B cell (primary cell): Measurements from ENCODE around the gene KCNJ4. TPM values are rescaled to one million over a fixed set of nuclear protein-coding genes. Genes with fewer than 3 reads are reported as not detected.

Experiments
- ATAC-seq: fragments of 200-7000 bp; cut with Tn5 transposase; one replicate; pipeline ENCODE4 v1.10.0; 2021; ENCODE audit warnings: low read depth, mild to moderate bottlenecking, moderate number of reproducible peaks, moderate library complexity
- CTCF ChIA-PET: fragments of 350-600 bp; sonication (Branson Sonifier 250); formaldehyde crosslinking; loops from one replicate; lab custom pipeline; 2021; ENCODE audit warnings: antibody characterized with exemption, inconsistent platforms; lab: Charles Lee
- POLR2A ChIA-PET: fragments of 350-600 bp; sonication (Branson Sonifier 250); formaldehyde crosslinking; loops from one replicate; lab custom pipeline; 2021; ENCODE audit warnings: antibody characterized with exemption; lab: Charles Lee
- DNase-seq: peaks from one replicate; pipeline ENCODE4 v3.0.0; 2013
- H2AFZ ChIP-seq: 2 replicates; pipeline ENCODE4 v1.6.1; 2012; ENCODE audit warnings: mild to moderate bottlenecking, low read depth, low read length; ENCODE audit not compliant: insufficient read depth, poor library complexity, severe bottlenecking
- H3K27ac ChIP-seq, 2 donors: 1 replicate in 1 of 2; 2 replicates in 1 of 2; pipeline ENCODE4 v1.5.1; 2012 to 2013; ENCODE audit warnings: low read length in 2 of 2, mild to moderate bottlenecking in 2 of 2, moderate library complexity in 1 of 2
- H3K27me3 ChIP-seq, 4 experiments: fragments of 200-600 bp in 1 of 4; sonication (generic) in 1 of 4; replicated peaks in 1 of 4; 1 replicate in 2 of 4; 2 replicates in 2 of 4; pipeline versions ENCODE4 v1.6.1 to v1.7.0; 2013 to 2016; ENCODE audit warnings: low read length in 3 of 4, mild to moderate bottlenecking in 2 of 4, mixed read lengths in 1 of 4, moderate library complexity in 1 of 4; ENCODE audit not compliant: insufficient read depth in 4 of 4, control insufficient read depth in 3 of 4; ENCODE audit errors: control extremely low read depth in 1 of 4
- H3K36me3 ChIP-seq, 2 experiments: replicated peaks in 1 of 2; 1 replicate in 1 of 2; 2 replicates in 1 of 2; pipeline versions ENCODE4 v1.6.1 to v1.7.1; 2013; ENCODE audit warnings: low read length in 1 of 2; ENCODE audit not compliant: insufficient read depth in 2 of 2, control insufficient read depth in 1 of 2; ENCODE audit errors: control extremely low read depth in 1 of 2, extremely low read depth in 1 of 2
- H3K4me1 ChIP-seq, 2 donors: fragments of 200-600 bp in 1 of 2; sonication (generic) in 1 of 2; 1 replicate in 1 of 2; 2 replicates in 1 of 2; pipeline versions ENCODE4 v1.5.1 to v1.6.1; 2013 to 2017; ENCODE audit warnings: low read length in 2 of 2; ENCODE audit not compliant: control insufficient read depth in 2 of 2, insufficient read depth in 2 of 2
- H3K4me2 ChIP-seq: replicated peaks from 2 replicates; pipeline ENCODE3; 2012; ENCODE audit warnings: mild to moderate bottlenecking, low read depth, low read length; ENCODE audit not compliant: poor library complexity, severe bottlenecking
- H3K4me3 ChIP-seq, 5 experiments: fragments of 200-600 bp in 1 of 5; sonication (generic) in 1 of 5; 1 replicate in 3 of 5; 2 replicates in 2 of 5; pipeline versions ENCODE4 v1.5.1 to v1.7.0; 2011 to 2016; ENCODE audit warnings: low read length in 4 of 5, mild to moderate bottlenecking in 4 of 5, low read depth in 2 of 5, control low read depth in 1 of 5, moderate library complexity in 1 of 5; ENCODE audit not compliant: insufficient read depth in 1 of 5; ENCODE audit errors: control extremely low read depth in 1 of 5, extremely low read depth in 1 of 5
- H3K79me2 ChIP-seq: fragments of 200-600 bp; sonication (generic); one replicate; pipeline ENCODE4 v1.6.0; 2016; ENCODE audit warnings: low read length; ENCODE audit not compliant: control insufficient read depth, insufficient read depth
- H3K9ac ChIP-seq: fragments of 200-600 bp; sonication (generic); 2 replicates; pipeline ENCODE4 v1.6.1; 2017; ENCODE audit warnings: mild to moderate bottlenecking, low read length, moderate library complexity
- H3K9me3 ChIP-seq, 3 donors: one replicate each; pipeline versions ENCODE4 v1.6.1 to v1.7.1; 2013; ENCODE audit warnings: low read length in 2 of 3; ENCODE audit not compliant: control insufficient read depth in 2 of 3, insufficient read depth in 1 of 3; ENCODE audit errors: control extremely low read depth in 1 of 3
- H4K20me1 ChIP-seq: 2 replicates; pipeline ENCODE4 v1.6.0; 2012; ENCODE audit warnings: mild to moderate bottlenecking, low read length; ENCODE audit not compliant: insufficient read depth, control insufficient read depth, poor library complexity, severe bottlenecking
- H3K27ac Mint-ChIP-seq: one replicate; pipeline ENCODE4 v1.8.0; 2021; ENCODE audit warnings: mixed read lengths
- H3K27me3 Mint-ChIP-seq: one replicate; pipeline ENCODE4 v1.8.0; 2021; ENCODE audit warnings: mixed read lengths
- H3K4me1 Mint-ChIP-seq: one replicate; pipeline ENCODE4 v1.8.0; 2021; ENCODE audit warnings: mixed read lengths
- H3K4me3 Mint-ChIP-seq: one replicate; pipeline ENCODE4 v1.8.0; 2021; ENCODE audit warnings: mixed read lengths
- H3K9me3 Mint-ChIP-seq: one replicate; pipeline ENCODE4 v1.8.0; 2022; ENCODE audit warnings: mixed read lengths; ENCODE audit not compliant: insufficient read depth
- CTCF ChIP-seq: fragments of 200-600 bp; IDR thresholded peaks from one replicate; pipeline ENCODE4 v1.8.0; 2022; ENCODE audit warnings: antibody characterized with exemption, mild to moderate bottlenecking
- EZH2 ChIP-seq: IDR thresholded peaks from 2 replicates; pipeline ENCODE4 v1.6.1; 2012; ENCODE audit warnings: borderline replicate concordance, low read depth, mild to moderate bottlenecking, moderate library complexity, low read length; ENCODE audit not compliant: insufficient read depth, poor library complexity, severe bottlenecking
- WGBS: methylation state at CpG from one replicate; pipeline ENCODE4 v1.1.5; 2013; ENCODE audit warnings: missing lambda C conversion rate; ENCODE audit not compliant: insufficient coverage; 5-methylcytosine and 5-hydroxymethylcytosine counted together
- intact Hi-C: fragments of 100-400 bp; cut with micrococcal nuclease; formaldehyde crosslinking; loops from one replicate; pipeline ENCODE4 v1.10.0; 2022
- polyA plus RNA-seq: library from polyadenylated mRNA; depleted of rRNA; stranded (reverse); fragments of >200 nt; gene quantifications from 2 replicates; pipeline ENCODE4 v1.2.3, GENCODE V29; 2012
- total RNA-seq, 2 donors: library from RNA; stranded (reverse); fragments of 120-200 nt in 1 of 2; gene quantifications; 1 replicate in 1 of 2; 2 replicates in 1 of 2; pipeline versions ENCODE4 v1.2.3 to v1.2.4, GENCODE V29; 2013 to 2022

KCNJ4 gene
- total and polyA plus RNA-seq, 2 donors (not counting 1 experiment from before 2014, with no cell fraction given): not detected

- Histone ChIP-seq H3K4me3 (no peak overlapping the region), H3K4me1 (no peaks in the 10 kb centered on the region), H3K9me3 (no peaks in the 10 kb centered on the region), H3K9ac (no peak overlapping the region), H3K27me3 (no peaks in the 10 kb centered on the region), H4K20me1 (peaks cover 22% of the 10 kb centered on the region), H3K27ac (no peak overlapping the region), H3K36me3 (peaks cover 6 to 85% of the 10 kb centered on the region in 2 experiments), H3K79me2 (peaks cover 9% of the 10 kb centered on the region), H3K4me2 (no peak overlapping the region), H2AFZ (no peak overlapping the region)
- DNase-seq (no peak), ATAC-seq (no peak)
- Mint-ChIP-seq H3K9me3 (no peaks in the 10 kb centered on the region), H3K27ac (no peak overlapping the region), H3K27me3 (no peaks in the 10 kb centered on the region), H3K4me3 (no peak overlapping the region), H3K4me1 (peaks cover 2% of the 10 kb centered on the region)
- POLR2A ChIA-PET: no interaction called here
- CTCF ChIA-PET: no interaction called here
- WGBS: 80% methylated on average over 1 of the region's 1 CpG
- intact Hi-C loops: no loop called here
- TF ChIP-seq CTCF (no peak), EZH2 (no peak)
These were observed 29.2 kb upstream of the KCNJ4 start for GRCh38 chr22:38484244-38484643.

DNA sequence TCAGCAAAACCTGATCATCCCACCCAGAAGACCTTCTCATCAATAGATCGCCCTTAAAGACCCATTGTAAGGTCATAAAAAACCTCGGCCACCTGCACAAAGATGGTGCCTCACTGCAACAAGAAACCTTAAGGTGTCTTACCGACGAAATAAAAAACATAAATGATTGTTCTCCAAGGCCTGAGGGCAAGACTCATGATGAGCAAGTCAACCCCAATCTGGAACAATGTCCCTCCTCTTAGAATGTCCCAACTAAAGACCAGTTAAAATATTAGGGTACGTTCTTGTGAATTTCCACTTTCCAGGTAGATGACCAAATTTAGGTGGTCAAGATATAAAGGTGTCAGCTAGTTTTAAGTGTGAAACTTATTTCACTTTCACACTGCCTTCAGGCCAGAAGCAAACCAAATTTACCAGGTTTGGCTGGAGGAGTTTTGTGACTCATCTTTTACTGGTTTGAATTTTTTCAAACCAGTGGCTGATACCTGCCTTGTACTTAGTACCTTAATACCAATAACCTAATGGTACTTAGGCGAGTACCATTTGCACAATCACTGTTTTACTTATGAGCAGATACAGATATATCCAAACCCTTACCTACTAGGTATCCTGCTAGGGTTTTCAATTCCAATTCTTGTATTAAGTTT is 27.8 kb upstream of the KCNJ4 start:
- ChIA-PET CTCF (no interaction called here), POLR2A (no interaction called here)
- no peak overlapping the region for H3K9ac ChIP-seq
- ATAC-seq (no peak), DNase-seq (no peak)
- no peak overlapping the region for H3K27ac ChIP-seq
- H3K4me2 ChIP-seq: no peak overlapping the region
- Mint-ChIP-seq H3K27ac (no peak overlapping the region), H3K9me3 (no peaks in the 10 kb centered on the region), H3K4me3 (no peak overlapping the region), H3K27me3 (no peaks in the 10 kb centered on the region), H3K4me1 (peaks cover 2% of the 10 kb centered on the region)
- no peak overlapping the region for H2AFZ ChIP-seq
- TF ChIP-seq EZH2 (no peak), CTCF (no peak)
- H3K27me3 ChIP-seq: no peaks in the 10 kb centered on the region
- 91% methylated on average over 4 of the region's 6 CpGs for WGBS
- H3K9me3 ChIP-seq: no peaks in the 10 kb centered on the region
- H3K4me1 ChIP-seq: no peaks in the 10 kb centered on the region
- H3K79me2 ChIP-seq: peaks cover 9% of the 10 kb centered on the region
- H3K4me3 ChIP-seq: no peak overlapping the region
- H4K20me1 ChIP-seq: peaks cover 19% of the 10 kb centered on the region
- peaks cover 6 to 73% of the 10 kb centered on the region in 2 experiments for H3K36me3 ChIP-seq
- intact Hi-C loops: no loop called here
